Esophagus mucosa (tissue), 1 donor: Measurements from ENCODE around the gene CERS1. TPM values are rescaled to one million over a fixed set of nuclear protein-coding genes. Genes with fewer than 3 reads are reported as not detected.

ENCODE experiments used
- ATAC-seq: fragments of 200-7000 bp; cut with Tn5 transposase; one replicate; pipeline ENCODE4 v1.9.1; 2020
- total RNA-seq: library from RNA; stranded (reverse); gene quantifications from one replicate; pipeline ENCODE4 v1.2.4, GENCODE V29; 2023
- donor health status: DM: yes; HTN: yes; CAD: no.

Gene CERS1
- not detected for total RNA-seq

GRCh38 chr19:18895824-18896341 is at the start of gene CERS1:
Gene CERS1 (minus strand): TSS chr19:18896158. CDS start chr19:18896072, 86 bp downstream.
- no peak for ATAC-seq

GRCh38 chr19:18945297-18945696 is 49.3 kb upstream of the CERS1 start:
- ATAC-seq, result no peak

- no peak for ATAC-seq
Observed at GRCh38 chr19:18943465-18943864, 47.5 kb upstream of the CERS1 start.

- no peak for ATAC-seq
Observed at GRCh38 chr19:18942692-18943091, 46.7 kb upstream of the CERS1 start.

- ATAC-seq, result no peak
Observed at GRCh38 chr19:18941628-18942354, 45.8 kb upstream of the CERS1 start.

GRCh38 chr19:18940769-18941627 is 45.0 kb upstream of the CERS1 start, which contains the start of gene HOMER3:
Gene HOMER3 (minus strand): TSS chr19:18941217. CDS start chr19:18938982, 2,235 bp downstream.
- ATAC-seq, result peak; percentile 54

GRCh38 chr19:18939922-18940768 is 44.2 kb upstream of the CERS1 start:
- ATAC-seq, result peak; percentile 61

GRCh38 chr19:18939163-18939562 is 43.2 kb upstream of the CERS1 start:
- ATAC-seq, result no peak

- ATAC-seq, result no peak
Observed at GRCh38 chr19:18933297-18933696, 37.3 kb upstream of the CERS1 start.

- ATAC-seq, result peak; percentile 50
Observed at GRCh38 chr19:18932216-18932841, 36.4 kb upstream of the CERS1 start.

GRCh38 chr19:18931316-18932162 is 35.6 kb upstream of the CERS1 start:
- ATAC-seq, result peak; percentile 3

- no peak for ATAC-seq
Observed at GRCh38 chr19:18929311-18929710, 33.4 kb upstream of the CERS1 start.

GRCh38 chr19:18928018-18928805 is 32.3 kb upstream of the CERS1 start:
- no peak for ATAC-seq

- no peak for ATAC-seq
Observed at GRCh38 chr19:18924684-18925213, 28.8 kb upstream of the CERS1 start.

GRCh38 chr19:18922228-18922985 is 26.4 kb upstream of the CERS1 start:
- no peak for ATAC-seq

GRCh38 chr19:18921593-18921992 is 25.6 kb upstream of the CERS1 start:
- no peak for ATAC-seq

- no peak for ATAC-seq
Observed at GRCh38 chr19:18920400-18920799, 24.4 kb upstream of the CERS1 start.

GRCh38 chr19:18919900-18920214 is 23.9 kb upstream of the CERS1 start:
- ATAC-seq, result no peak
